Activated B cell treated with CpG ODN at 0.5 μM for 24 hours (primary cell): ENCODE results near the gene AGTPBP1. TPM values are rescaled to one million over a fixed set of nuclear protein-coding genes. Genes with fewer than 3 reads are reported as not detected.

Source experiments
- ATAC-seq: fragments of 200-7000 bp; cut with Tn5 transposase; one replicate; pipeline ENCODE4 v1.10.0; 2021; ENCODE audit warnings: low read depth, mild to moderate bottlenecking, moderate library complexity
- CTCF ChIA-PET: fragments of 350-600 bp; sonication (Branson Sonifier 250); formaldehyde crosslinking; loops from one replicate; lab custom pipeline; 2021; ENCODE audit warnings: antibody characterized with exemption; lab: Charles Lee
- POLR2A ChIA-PET: fragments of 350-600 bp; sonication (Branson Sonifier 250); formaldehyde crosslinking; loops from one replicate; lab custom pipeline; 2021; ENCODE audit warnings: antibody characterized with exemption; lab: Charles Lee
- DNase-seq: peaks from one replicate; pipeline ENCODE4 v3.0.0; 2022
- H3K27ac Mint-ChIP-seq: one replicate; pipeline ENCODE4 v1.8.0; 2020; ENCODE audit warnings: mixed read lengths
- H3K27me3 Mint-ChIP-seq: one replicate; pipeline ENCODE4 v1.8.0; 2021; ENCODE audit warnings: mixed read lengths
- H3K36me3 Mint-ChIP-seq: one replicate; pipeline ENCODE4 v1.8.0; 2021; ENCODE audit warnings: low read depth, mixed read lengths
- H3K4me1 Mint-ChIP-seq: one replicate; pipeline ENCODE4 v1.8.0; 2021; ENCODE audit warnings: mixed read lengths
- H3K4me3 Mint-ChIP-seq: one replicate; pipeline ENCODE4 v1.8.0; 2020; ENCODE audit warnings: mild to moderate bottlenecking, mixed read lengths
- H3K9me3 Mint-ChIP-seq: one replicate; pipeline ENCODE4 v1.8.0; 2020; ENCODE audit warnings: mixed read lengths
- intact Hi-C: fragments of 100-400 bp; cut with micrococcal nuclease; formaldehyde crosslinking; loops from one replicate; pipeline ENCODE4 v1.15.1; 2024
- total RNA-seq: library from RNA; stranded (reverse); gene quantifications from 2 replicates; pipeline ENCODE4 v1.2.3, GENCODE V29; 2022
- TF ChIP-seq, protein P1 (sequence below): fragments of 200-600 bp; IDR thresholded peaks from one replicate; pipeline ENCODE4 v1.8.0; 2022; ENCODE audit warnings: antibody characterized with exemption, mild to moderate bottlenecking

The AGTPBP1 gene
- total RNA-seq, 1 donor from 2014 or later, result 26.7 TPM

DNA sequence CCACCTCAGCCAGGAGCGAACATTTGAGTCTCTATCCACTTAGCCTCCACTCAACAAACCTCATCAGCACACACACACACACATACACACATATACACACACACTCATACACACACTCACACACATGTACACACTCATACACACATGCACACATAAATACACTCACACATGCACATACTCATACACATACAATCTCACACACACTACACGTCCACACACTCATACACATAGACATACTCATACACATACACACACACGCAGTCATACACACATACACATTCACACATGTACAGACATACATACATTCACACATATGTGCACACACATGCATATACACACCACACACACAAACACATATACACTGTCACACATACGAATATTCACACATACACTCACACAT lies 208.2 kb downstream of the AGTPBP1 start:
- Mint-ChIP-seq H3K27me3 (no peaks in the 10 kb centered on the region), H3K9me3 (no peaks in the 10 kb centered on the region), H3K27ac (no peak overlapping the region), H3K4me1 (no peaks in the 10 kb centered on the region), H3K36me3 (no peaks in the 10 kb centered on the region), H3K4me3 (no peak overlapping the region)
- DNase-seq, result no peak
- POLR2A ChIA-PET, result no interaction called here
- no peak for ATAC-seq
- TF ChIP-seq, protein P1, sequence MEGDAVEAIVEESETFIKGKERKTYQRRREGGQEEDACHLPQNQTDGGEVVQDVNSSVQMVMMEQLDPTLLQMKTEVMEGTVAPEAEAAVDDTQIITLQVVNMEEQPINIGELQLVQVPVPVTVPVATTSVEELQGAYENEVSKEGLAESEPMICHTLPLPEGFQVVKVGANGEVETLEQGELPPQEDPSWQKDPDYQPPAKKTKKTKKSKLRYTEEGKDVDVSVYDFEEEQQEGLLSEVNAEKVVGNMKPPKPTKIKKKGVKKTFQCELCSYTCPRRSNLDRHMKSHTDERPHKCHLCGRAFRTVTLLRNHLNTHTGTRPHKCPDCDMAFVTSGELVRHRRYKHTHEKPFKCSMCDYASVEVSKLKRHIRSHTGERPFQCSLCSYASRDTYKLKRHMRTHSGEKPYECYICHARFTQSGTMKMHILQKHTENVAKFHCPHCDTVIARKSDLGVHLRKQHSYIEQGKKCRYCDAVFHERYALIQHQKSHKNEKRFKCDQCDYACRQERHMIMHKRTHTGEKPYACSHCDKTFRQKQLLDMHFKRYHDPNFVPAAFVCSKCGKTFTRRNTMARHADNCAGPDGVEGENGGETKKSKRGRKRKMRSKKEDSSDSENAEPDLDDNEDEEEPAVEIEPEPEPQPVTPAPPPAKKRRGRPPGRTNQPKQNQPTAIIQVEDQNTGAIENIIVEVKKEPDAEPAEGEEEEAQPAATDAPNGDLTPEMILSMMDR, result no peak
- intact Hi-C loops, result no loop called here
- CTCF ChIA-PET, result no interaction called here

DNA sequence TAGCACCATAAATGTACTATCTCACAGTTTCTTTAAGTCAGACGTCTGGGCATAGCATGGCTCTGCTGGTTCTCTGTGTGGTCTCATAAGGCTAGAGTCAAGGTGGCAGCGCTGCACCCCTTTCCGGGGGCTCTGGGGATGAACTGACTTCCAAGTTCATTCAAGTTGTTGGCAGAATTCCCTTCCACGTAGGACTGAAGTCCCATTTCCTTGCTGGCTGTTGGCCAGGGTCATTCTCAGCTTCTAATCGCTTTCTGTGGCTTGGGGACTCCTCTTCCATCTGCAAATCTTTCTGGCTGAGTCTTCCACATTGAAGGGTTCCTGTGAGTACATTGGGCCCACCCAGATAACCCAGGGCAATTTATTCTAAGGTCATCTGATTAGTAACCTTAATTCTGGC lies 211.0 kb downstream of the AGTPBP1 start:
- CTCF ChIA-PET, result no interaction called here
- Mint-ChIP-seq H3K27ac (no peak overlapping the region), H3K4me3 (no peak overlapping the region), H3K9me3 (no peaks in the 10 kb centered on the region), H3K36me3 (no peaks in the 10 kb centered on the region), H3K4me1 (no peaks in the 10 kb centered on the region), H3K27me3 (peaks cover 2% of the 10 kb centered on the region)
- no peak for DNase-seq
- POLR2A ChIA-PET, result no interaction called here
- no peak for ATAC-seq
- TF ChIP-seq, protein P1, result no peak
- intact Hi-C loops, result no loop called here

DNA sequence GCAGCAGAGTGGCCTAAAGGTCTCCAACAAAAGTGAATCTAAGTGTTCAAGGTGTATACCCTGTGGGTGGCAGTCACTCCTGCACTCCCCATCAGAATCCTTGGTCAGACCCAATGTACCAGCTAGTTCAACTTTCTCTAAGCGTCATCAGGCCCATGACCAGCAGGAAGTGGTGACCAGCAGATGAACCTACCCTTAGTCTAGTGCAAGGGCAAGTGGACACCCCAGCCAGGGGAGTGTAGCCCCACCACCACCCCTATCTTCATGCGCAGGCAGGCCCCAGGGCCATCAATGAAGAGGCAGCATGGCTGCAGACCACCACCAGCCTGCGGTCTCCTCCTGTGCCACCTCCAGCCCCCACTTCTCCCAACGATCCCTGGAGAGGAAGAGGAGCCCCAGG lies 213.1 kb downstream of the AGTPBP1 start:
- Mint-ChIP-seq H3K4me3 (no peak overlapping the region), H3K4me1 (no peaks in the 10 kb centered on the region), H3K27me3 (peaks cover 11% of the 10 kb centered on the region), H3K36me3 (no peaks in the 10 kb centered on the region), H3K9me3 (no peaks in the 10 kb centered on the region), H3K27ac (no peak overlapping the region)
- TF ChIP-seq, protein P1, result no peak
- POLR2A ChIA-PET, result no interaction called here
- intact Hi-C loops, result no loop called here
- no peak for ATAC-seq
- CTCF ChIA-PET, result no interaction called here
- DNase-seq, result no peak

DNA sequence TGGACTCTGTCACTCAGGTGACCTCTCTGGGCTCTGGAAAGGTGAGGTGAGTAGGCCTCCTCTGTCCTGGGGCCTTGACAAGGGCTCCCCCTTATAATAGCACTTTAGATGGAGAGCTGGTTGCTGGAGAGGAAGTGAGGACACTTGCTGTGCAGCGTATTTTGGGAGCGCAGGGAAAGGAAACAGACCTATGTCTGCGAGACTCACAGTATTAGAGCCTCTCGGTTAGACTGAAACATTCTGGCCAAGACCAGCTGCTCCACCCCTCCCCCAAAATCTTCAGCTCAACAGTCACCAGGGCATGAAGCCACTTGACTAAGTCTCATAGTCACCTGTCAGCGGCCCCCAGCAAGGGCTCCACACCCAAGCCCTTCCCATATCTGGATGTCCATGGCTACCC lies 213.6 kb downstream of the AGTPBP1 start:
- no peaks in the 10 kb centered on the region for H3K36me3 Mint-ChIP-seq
- intact Hi-C loops, result no loop called here
- no peak for ATAC-seq
- H3K9me3 Mint-ChIP-seq, result no peaks in the 10 kb centered on the region
- H3K4me1 Mint-ChIP-seq, result peaks cover under 1% of the 10 kb centered on the region
- TF ChIP-seq, protein P1, result no peak
- no peak for DNase-seq
- no peak overlapping the region for H3K27ac Mint-ChIP-seq
- H3K4me3 Mint-ChIP-seq, result no peak overlapping the region
- ChIA-PET CTCF (no interaction called here), POLR2A (no interaction called here)
- H3K27me3 Mint-ChIP-seq, result peaks cover 15% of the 10 kb centered on the region

DNA sequence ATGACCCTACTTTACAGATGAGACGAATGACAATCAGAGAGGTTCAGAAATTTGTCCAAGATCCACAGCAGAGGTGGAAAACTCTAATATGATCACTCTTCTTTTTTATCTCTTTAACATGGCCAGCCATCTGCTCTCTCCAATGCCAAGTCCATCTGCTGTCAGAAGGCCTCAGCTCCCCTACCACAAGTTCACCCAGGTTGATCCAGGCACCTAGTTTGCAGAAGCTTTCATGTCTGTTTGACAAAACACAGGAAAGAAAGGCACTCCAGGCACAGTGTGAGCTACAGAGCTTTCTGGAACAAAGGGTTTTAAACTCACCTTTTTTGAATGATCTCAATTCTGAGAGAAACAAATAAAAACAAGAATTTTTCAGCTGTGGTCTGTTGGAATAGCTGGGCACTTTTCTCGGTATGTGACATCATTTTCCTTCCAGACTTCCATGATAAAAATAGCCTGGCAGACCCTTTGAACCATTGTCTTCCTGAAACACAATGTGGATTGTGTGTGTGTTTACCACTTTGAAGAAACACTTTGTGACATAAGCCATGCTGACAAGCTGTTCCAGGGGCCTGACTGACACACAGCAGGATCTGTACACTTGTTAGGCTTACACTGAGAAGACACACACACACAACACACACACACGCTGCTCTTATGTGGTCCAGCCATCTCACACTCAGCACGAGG lies 214.3 kb downstream of the AGTPBP1 start:
- no peak for ATAC-seq
- TF ChIP-seq, protein P1, result no peak
- peaks cover 7% of the 10 kb centered on the region for H3K4me1 Mint-ChIP-seq

More for the DNA sequence above, 214.3 kb downstream of the AGTPBP1 start:
- CTCF ChIA-PET, result no interaction called here
- intact Hi-C loops, result no loop called here
- POLR2A ChIA-PET, result no interaction called here
- Mint-ChIP-seq H3K36me3 (no peaks in the 10 kb centered on the region), H3K4me3 (no peak overlapping the region), H3K27me3 (peaks cover 19% of the 10 kb centered on the region), H3K27ac (no peak overlapping the region), H3K9me3 (no peaks in the 10 kb centered on the region)
- no peak for DNase-seq
